Activated T-helper 1 cell treated with Interleukin-2 at 50 U/mL for 16 hours (primary cell): ENCODE data around the gene WNT5B.
"Not testable (repeated sequence)": the region's sequence is repeated elsewhere in the genome, so short reads cannot be mapped to it uniquely, and the experiment has no call there.

Experiments used
- DNase-seq: peaks from one replicate; pipeline ENCODE4 v3.0.0-alpha.2; 2020; ENCODE audit warnings: low read depth

Gene WNT5B

DNA sequence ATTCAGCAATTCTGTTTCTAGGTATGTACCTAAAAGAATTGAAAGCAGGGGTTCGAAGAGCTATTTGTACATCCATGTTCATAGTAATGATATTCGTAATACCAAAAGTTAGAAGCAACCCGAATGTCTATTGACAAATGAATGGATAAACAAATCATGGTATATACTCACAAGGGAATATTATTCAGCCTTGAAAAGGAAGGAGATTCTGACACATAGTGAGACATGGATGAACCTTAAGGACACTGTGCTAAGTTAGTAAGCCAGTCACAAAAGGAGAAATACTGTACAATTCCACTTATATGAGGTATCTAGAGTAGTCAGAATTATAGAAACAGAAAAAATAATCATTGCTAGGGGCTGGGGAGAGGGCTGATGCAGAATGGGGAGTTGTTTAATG is 30.3 kb upstream of the WNT5B start:
- no peak for DNase-seq

GRCh38 chr12:1602706-1603105 is 26.3 kb upstream of the WNT5B start:
- not testable (repeated sequence) for DNase-seq

DNA sequence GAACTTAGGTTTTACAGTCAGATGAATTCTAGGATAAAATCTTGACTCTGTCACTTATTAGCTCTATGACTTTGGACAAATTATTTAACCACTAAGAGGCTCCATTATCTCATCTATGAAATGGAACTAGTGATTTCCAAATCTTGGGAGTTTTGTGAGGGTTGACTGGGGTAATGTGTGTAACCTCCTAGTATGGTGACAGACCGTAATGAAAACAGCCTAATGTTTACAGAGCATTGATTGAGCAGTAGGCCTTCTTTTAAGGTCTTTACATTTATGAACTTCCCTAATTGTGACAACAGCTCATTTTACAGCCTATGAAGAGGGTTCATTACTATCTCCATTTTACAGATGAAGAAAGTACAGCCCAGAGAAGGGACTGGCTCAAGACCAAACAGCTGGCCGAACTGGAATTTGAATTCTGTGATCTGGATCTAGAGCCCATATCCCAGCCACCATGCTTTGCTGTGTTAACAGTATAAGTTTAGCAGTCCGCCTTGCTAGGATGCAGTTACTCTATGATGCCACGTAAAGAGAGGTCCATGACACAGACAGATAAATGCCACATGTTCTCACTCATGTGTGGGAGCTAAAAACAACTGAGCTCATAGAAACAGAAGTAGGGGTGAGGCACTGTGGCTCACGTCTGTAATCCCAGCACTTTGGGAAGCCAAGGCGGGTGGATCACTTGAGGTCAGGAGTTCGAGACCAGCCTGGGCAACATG is 25.6 kb upstream of the WNT5B start:
- no peak for DNase-seq

DNA sequence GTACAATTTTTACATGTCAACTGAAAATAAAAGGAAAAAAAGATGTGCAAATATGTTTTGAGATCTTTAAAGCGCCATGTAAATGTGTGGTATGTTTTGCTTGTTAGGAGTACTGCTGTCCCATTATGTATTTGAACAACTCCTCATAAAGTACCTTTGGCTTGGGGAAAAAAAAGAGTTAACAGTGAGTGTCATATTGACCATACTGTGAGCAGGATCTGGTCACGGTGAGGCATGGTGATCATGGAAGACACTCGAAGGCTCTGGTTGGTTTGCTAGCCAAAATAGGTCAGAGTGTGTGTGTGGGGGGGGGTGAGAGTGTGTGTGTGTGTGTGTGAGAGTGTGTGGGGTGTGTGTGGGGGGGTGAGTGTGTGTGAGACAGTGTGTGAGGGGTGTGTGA is 24.6 kb upstream of the WNT5B start:
- DNase-seq = no peak

DNA sequence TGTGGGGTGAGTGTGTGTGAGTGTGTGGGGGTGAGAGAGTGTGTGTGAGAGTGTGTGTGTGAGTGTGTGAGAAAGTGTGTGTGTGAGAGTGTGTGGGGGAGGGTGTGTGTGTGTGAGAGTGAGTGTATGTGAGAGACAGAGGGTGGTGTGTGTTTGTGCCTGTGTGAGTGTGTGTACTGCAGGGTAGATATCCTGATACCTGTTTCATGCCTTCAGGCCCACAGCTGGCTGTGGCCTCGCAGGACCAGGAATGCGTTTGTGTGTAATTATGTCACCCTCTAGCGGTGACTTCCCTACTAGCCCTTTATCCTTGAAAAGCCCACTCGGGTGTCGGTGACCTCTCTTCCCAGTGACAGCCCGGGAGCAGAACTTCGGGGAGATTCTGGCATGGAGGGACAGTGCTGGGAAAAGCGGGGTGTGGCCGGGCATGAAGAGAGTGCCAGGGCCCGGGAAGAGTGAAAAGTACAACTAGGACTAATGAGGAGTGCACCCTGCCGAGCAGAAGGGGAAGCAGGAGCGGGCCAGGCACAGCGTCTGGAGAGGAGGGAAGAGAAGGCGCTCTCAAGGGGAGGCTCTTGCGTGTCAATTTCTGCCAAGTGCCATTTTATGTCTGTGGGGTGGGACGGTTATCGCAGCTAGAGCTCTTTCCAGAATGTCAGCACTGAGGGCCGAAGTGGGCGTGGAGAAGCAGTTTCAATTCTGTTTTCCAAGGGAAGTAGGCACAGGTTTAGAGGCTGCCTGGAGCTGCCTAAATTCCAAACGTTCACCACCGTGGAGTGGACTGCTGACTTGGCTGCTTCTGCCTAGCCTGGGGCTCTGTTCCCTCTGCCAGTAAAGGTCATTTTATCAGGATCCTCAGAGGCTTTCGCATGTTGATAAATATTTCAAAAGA is 23.7 kb upstream of the WNT5B start:
- DNase-seq = no peak

DNA sequence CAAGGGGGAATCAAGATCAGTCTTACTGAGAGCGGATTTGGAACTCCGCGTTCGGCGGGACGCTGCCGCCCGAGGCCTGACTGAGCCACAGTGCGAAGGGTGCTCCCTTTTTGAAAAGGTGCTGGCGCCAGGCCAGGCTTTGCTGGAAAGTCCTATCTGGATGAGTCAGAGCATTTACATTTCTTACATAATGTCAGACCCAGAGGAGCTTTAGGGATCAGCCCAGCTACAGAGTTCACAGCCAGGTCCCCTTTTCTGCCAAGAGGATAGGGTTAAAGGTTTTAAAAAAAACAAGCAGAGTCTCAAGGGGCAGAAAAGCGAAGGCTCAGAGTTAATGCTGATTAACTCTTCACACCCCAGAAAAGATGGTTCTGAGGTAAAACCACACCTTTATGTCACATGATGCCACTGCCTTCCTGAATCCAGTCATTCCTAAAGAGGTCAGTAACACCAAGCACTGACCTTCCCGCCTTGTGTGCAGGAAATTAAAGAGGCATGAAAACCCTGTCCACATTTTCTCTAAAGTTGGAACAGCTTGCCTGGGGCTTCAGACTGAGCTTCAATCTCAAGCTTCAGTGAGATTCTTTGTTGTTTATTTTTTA is 22.9 kb upstream of the WNT5B start:
- no peak for DNase-seq

- DNase-seq = no peak
These were observed 20.9 kb upstream of the WNT5B start for GRCh38 chr12:1607940-1608712.

DNA sequence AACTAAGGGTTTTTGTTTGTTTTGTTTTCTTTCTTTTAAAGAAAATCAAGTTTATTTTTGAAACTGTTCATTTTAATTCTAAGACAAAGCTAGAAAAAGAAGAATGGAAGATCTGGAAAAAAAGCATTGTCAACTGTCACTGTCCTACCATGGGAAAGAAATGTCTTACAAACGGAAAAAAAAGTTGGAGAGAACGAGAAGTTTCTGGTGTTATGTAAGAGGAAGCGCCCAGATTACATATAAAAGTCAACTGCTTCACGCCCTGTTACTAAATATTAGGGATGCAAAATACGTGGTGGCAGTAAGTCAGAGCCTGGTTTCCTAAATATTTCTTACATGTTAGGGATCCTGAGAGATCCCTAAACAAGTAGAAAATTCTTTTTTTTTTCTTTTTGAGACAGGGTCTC is 20.3 kb upstream of the WNT5B start:
- DNase-seq = no peak

- no peak for DNase-seq
These were observed 18.9 kb upstream of the WNT5B start for GRCh38 chr12:1610072-1610643.

DNA sequence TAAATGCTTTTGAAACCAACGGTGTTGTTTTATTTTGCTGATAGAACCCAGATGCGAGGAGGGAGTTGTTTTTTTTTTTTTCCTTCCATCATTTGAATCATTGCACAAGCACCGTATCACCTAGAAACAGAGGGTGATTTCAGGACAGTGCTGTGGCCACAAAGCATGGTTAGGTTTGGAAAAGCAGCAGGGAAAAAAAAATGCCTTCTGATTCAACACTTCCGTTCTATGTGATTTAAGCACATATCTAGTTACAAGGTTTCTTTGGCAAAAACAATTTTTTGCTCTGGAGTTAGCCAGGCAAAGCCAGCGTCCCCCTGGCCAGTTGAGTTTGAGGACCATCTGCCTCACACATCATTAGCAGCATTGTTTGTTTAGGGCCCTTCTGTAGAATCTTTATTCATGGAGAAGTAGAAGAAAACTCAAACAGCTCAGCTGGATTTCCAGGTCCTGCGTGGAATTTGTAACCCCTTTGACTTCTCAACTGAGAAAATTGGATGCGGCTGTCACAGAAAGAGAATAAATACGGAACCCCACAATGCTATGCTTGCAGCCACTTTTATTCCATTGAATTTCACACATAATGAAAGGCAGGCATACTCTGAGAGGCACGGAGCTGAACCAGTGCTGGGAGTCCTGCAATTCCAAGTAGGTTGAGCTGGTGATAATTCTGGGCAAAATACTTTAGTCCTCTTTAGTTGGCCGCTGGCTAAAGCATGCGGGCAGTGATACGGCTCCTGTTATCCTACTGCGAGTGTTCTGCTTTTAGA is 17.0 kb upstream of the WNT5B start:
- no peak for DNase-seq

DNA sequence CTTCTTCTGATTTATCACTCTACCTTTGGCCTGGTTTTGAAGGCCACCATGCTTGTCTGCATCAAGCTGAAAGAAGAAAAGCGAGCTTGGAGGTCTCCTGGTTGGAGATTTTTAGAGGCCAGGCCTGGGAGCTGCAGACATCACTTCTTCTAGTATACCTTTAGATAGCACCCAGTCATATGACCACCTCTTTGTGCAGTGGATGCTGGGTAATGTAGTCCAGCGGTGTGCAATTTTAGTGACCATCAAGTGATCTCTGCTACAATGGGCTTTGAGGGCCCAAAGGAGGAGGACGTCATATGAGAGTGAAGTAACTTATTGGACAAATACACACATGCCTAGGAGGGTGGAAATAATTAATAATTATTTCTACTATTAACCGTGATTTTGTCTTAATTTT is 15.2 kb upstream of the WNT5B start:
- DNase-seq = no peak

DNA sequence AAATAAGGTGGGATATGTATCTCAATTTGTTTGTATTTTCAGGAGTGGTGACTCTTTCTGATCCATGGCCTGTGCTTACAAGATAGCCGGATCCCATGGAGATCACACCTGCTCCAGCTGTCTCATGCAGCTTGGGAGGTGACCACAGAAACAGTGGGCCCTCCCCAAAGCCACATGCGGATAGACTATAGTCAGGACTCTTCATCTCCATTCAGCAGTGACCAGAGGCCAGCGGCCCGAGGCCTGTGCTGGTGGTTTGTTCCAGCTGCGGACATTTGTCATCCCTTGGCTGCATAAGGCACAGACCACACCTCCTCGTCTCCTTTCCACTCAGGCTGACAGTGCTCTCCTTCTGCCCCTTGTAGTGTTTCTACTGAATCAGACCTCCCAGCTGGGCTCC is 14.7 kb upstream of the WNT5B start:
- no peak for DNase-seq

- DNase-seq = no peak
These were observed 12.6 kb upstream of the WNT5B start for GRCh38 chr12:1616233-1617066.

DNA sequence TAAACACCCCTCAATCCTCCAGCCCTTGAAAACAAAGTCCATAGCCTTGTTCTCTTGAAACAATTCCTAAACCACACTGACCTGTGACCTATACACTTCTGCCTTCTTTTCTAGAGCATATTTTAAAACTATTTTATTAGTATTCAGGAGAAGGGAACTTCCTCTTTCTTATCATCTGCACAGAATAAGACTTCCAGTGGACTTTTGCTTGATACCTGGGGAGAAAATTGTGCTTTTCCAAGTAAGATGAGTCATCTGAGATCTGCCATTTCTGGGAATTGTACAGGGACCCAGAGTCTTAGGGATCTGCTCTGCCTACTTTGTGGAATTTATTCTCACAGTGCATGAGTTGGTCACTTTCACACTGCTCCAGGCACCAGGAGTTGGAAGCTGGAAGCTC is 10.5 kb upstream of the WNT5B start:
- no peak for DNase-seq

GRCh38 chr12:1619159-1619558 is 9.9 kb upstream of the WNT5B start:
- DNase-seq = no peak

GRCh38 chr12:1619587-1619986 is 9.4 kb upstream of the WNT5B start:
- no peak for DNase-seq

DNA sequence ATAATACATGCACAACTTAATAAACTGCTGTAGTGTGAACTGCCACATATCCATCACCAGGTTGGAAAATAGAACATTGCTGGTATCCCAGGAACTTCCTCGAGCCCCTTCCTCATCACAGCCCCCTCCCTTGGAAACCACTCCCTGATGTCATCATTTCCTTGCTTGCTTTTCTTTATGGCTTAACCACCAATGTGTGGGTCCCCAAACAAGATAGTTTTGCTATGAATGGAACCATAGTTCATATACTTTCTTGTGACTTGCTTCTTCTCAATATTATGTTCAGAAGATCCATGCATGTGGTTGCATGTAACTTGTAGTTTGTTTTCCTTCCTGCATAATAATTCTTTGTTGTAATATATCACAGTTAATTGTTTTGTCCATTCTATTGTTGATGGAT is 8.9 kb upstream of the WNT5B start:
- DNase-seq = no peak

- DNase-seq = no peak
These were observed 6.6 kb upstream of the WNT5B start for GRCh38 chr12:1622406-1622805.

DNA sequence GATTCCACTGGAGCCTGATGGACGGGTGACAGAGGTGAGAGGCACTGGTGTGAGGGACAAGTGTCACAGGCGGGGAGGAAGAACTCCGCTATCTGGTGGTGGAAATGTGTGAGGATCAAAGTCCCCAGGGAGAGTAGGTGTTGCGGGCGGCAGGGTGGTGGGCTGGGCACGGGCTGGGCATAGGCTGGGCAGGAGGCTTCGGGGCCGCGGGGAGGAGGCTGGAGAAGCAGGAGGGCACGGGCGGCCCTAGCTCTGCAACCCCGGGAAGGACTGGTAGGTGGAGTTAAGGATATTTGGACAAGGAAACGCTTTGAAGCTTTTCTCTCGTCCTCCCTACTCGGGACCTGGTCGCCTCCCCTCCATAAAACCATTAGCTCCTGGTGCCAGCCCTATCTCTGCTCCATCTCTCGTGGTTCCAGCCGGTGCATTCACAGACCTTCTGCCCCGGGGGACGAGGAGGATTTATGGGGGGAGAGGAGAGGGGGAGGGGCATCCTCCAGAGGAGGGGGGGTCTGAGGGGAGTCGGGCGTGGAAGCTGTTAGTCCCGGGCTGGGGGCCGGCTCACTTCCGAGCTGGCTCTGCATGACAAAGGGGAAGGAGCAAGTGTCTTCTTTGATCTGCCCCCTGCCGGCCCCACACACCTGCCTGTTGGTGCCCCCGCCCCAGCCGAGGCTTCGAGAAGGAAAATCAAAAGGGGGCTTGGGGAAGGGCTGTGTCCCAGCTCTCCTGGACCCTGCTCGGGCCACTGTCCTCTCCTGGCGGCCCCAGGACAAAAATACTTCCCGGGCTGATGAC is 504 bp downstream of the WNT5B start:
- no peak for DNase-seq
